ENCODE results near the gene EGF. TPM values are rescaled to one million over a fixed set of nuclear protein-coding genes. Genes with fewer than 3 reads are reported as not detected.

Gene EGF
- total and polyA plus RNA-seq, 3 experiments from 2014 or later: not detected

DNA sequence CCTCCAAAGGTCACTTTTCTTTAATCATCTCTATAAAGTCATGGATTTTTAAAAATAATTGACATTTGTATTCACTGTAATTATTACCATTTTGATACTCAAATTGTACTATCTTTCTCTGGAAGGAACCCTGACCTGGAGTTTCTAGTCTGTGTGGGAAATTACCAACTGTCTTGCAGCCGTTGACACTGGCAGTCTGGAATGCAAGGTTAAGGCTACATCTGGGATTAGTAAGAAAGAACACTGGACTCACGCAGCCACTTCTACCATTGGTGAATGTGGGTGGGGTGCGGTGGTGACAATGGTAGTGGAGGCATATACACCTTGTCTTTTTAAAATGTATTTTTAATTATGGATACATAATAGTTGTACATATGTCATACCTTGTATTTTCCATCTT lies 40.9 kb downstream of the EGF start:
- Mint-ChIP-seq H3K27ac (no peak overlapping the region), H3K27me3 (peaks cover 3 to 7% of the 10 kb centered on the region in 2 donors), H3K36me3 (no peaks in the 10 kb centered on the region), H3K4me1 (no peaks in the 10 kb centered on the region), H3K9me3 (no peaks in the 10 kb centered on the region), H3K4me3 (no peak overlapping the region)
- H3K9me3 ChIP-seq (ENCODE audit: low read length): no peaks in the 10 kb centered on the region
- H3K36me3 ChIP-seq (ENCODE audit: insufficient read depth, low read length): no peaks in the 10 kb centered on the region
- H3K4me1 ChIP-seq (ENCODE audit: insufficient read depth, low read length): no peaks in the 10 kb centered on the region
- ChIA-PET CTCF (no interaction called here), POLR2A (no interaction called here)
- DNase-seq: no peak
- no peak overlapping the region for H3K4me3 ChIP-seq (ENCODE audit: low read length)
- no peak overlapping the region for H3K27ac ChIP-seq (ENCODE audit: low read depth, low read length)
- no peaks in the 10 kb centered on the region for H3K27me3 ChIP-seq (ENCODE audit: insufficient read depth, low read length, poor library complexity, severe bottlenecking)

- Mint-ChIP-seq H3K36me3 (no peaks in the 10 kb centered on the region), H3K9me3 (no peaks in the 10 kb centered on the region)
- CTCF ChIA-PET: no interaction called here
These were observed 42.5 kb downstream of the EGF start for GRCh38 chr4:109955146-109955545.

GRCh38 chr4:109957227-109957626 lies 44.5 kb downstream of the EGF start:
- H3K4me3 ChIP-seq (ENCODE audit: low read length): no peak overlapping the region
- Mint-ChIP-seq H3K27me3 (peaks cover 6 to 7% of the 10 kb centered on the region in 2 donors), H3K4me3 (no peak overlapping the region), H3K9me3 (no peaks in the 10 kb centered on the region), H3K27ac (no peak overlapping the region), H3K36me3 (no peaks in the 10 kb centered on the region), H3K4me1 (no peaks in the 10 kb centered on the region)
- no peaks in the 10 kb centered on the region for H3K9me3 ChIP-seq (ENCODE audit: low read length)
- H3K36me3 ChIP-seq (ENCODE audit: insufficient read depth, low read length): no peaks in the 10 kb centered on the region
- ChIA-PET CTCF (no interaction called here), POLR2A (no interaction called here)
- H3K27me3 ChIP-seq (ENCODE audit: insufficient read depth, low read length, poor library complexity, severe bottlenecking): no peaks in the 10 kb centered on the region
- H3K4me1 ChIP-seq (ENCODE audit: insufficient read depth, low read length): no peaks in the 10 kb centered on the region
- no peak overlapping the region for H3K27ac ChIP-seq (ENCODE audit: low read depth, low read length)
- DNase-seq: no peak

More at GRCh38 chr4:109955146-109955545, 42.5 kb downstream of the EGF start:
- H3K4me1 ChIP-seq (ENCODE audit: insufficient read depth, low read length): no peaks in the 10 kb centered on the region
- POLR2A ChIA-PET: no interaction called here
- no peaks in the 10 kb centered on the region for H3K9me3 ChIP-seq (ENCODE audit: low read length)
- DNase-seq: no peak
- H3K36me3 ChIP-seq (ENCODE audit: insufficient read depth, low read length): no peaks in the 10 kb centered on the region
- Mint-ChIP-seq H3K27ac (no peak overlapping the region), H3K4me1 (no peaks in the 10 kb centered on the region), H3K27me3 (peaks cover 5 to 6% of the 10 kb centered on the region in 2 donors), H3K4me3 (no peak overlapping the region)
- no peak overlapping the region for H3K27ac ChIP-seq (ENCODE audit: low read depth, low read length)
- no peak overlapping the region for H3K4me3 ChIP-seq (ENCODE audit: low read length)
- no peaks in the 10 kb centered on the region for H3K27me3 ChIP-seq (ENCODE audit: insufficient read depth, low read length, poor library complexity, severe bottlenecking)

DNA sequence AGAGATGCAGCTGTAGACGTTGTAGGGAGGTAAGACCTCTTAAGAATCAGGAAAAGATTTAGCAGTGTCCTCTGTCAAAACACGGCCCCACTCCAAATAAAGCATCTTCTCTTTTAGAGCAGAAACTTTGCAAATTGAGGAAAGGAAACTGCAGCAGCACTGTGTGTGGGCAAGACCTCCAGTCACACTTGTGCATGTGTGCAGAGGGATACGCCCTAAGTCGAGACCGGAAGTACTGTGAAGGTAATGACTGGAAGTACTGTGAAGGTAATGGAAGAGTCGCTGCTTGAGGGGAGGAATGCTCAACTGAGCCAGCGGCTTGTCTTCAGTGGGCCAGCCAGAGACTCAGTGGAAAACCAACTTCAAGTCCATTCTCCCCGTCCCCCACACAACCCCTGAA lies 46.5 kb downstream of the EGF start:
- ChIA-PET POLR2A (no interaction called here), CTCF (no interaction called here)
- no peak overlapping the region for H3K27ac Mint-ChIP-seq
- peaks cover 9% of the 10 kb centered on the region in 2 donors for H3K27me3 Mint-ChIP-seq
- Histone ChIP-seq H3K4me1 (ENCODE audit: insufficient read depth, low read length) (no peaks in the 10 kb centered on the region), H3K27ac (ENCODE audit: low read depth, low read length) (no peak overlapping the region), H3K36me3 (ENCODE audit: insufficient read depth, low read length) (no peaks in the 10 kb centered on the region), H3K9me3 (ENCODE audit: low read length) (no peaks in the 10 kb centered on the region), H3K27me3 (ENCODE audit: insufficient read depth, low read length, poor library complexity, severe bottlenecking) (no peaks in the 10 kb centered on the region), H3K4me3 (ENCODE audit: low read length) (no peak overlapping the region)
- no peaks in the 10 kb centered on the region for H3K9me3 Mint-ChIP-seq
- no peaks in the 10 kb centered on the region for H3K4me1 Mint-ChIP-seq
- H3K36me3 Mint-ChIP-seq: no peaks in the 10 kb centered on the region
- H3K4me3 Mint-ChIP-seq: no peak overlapping the region
- no peak for DNase-seq

DNA sequence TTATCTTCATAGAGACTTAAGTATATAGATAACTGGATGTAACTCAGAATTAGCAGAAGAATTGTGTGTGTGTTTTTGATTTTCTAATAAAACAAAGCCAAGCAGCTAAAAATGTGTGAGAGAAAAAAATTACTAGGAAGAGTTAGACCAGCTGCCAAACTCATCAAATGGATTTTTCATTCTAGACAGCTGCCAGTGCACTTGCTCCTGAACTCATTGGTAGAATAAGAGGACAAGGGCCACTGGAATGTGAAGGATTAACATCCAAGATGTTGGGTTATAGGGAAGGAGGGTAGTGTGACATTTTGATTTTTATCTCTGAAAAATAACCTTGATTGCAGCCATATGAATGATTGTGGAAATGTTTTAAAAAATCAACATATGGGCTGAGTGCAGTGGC lies 49.7 kb downstream of the EGF start:
- CTCF ChIA-PET: no interaction called here
- POLR2A ChIA-PET: no interaction called here

GRCh38 chr4:109966891-109967481 lies 54.3 kb downstream of the EGF start:
- Mint-ChIP-seq H3K27ac (no peak overlapping the region), H3K4me3 (no peak overlapping the region), H3K36me3 (no peaks in the 10 kb centered on the region), H3K27me3 (peaks cover 9 to 37% of the 10 kb centered on the region in 2 donors), H3K4me1 (peaks cover 6 to 8% (median 8%) of the 10 kb centered on the region in 3 donors), H3K9me3 (peaks cover 0 to 2% (median 0%) of the 10 kb centered on the region in 5 donors)
- no peak overlapping the region for H3K27ac ChIP-seq (ENCODE audit: low read depth, low read length)
- no peak overlapping the region for H3K4me3 ChIP-seq (ENCODE audit: low read length)
- H3K4me1 ChIP-seq (ENCODE audit: insufficient read depth, low read length): no peaks in the 10 kb centered on the region
- CTCF ChIA-PET: no interaction called here
- H3K27me3 ChIP-seq (ENCODE audit: insufficient read depth, low read length, poor library complexity, severe bottlenecking): no peaks in the 10 kb centered on the region
- no peak for DNase-seq
- no peaks in the 10 kb centered on the region for H3K9me3 ChIP-seq (ENCODE audit: low read length)
- no peaks in the 10 kb centered on the region for H3K36me3 ChIP-seq (ENCODE audit: insufficient read depth, low read length)
- POLR2A ChIA-PET: no interaction called here

More for the DNA sequence above, 49.7 kb downstream of the EGF start:
- Mint-ChIP-seq H3K4me3 (no peak overlapping the region), H3K36me3 (no peaks in the 10 kb centered on the region), H3K27me3 (peaks cover 9 to 27% of the 10 kb centered on the region in 2 donors), H3K27ac (no peak overlapping the region), H3K9me3 (no peaks in the 10 kb centered on the region), H3K4me1 (no peaks in the 10 kb centered on the region)
- Histone ChIP-seq H3K9me3 (ENCODE audit: low read length) (no peaks in the 10 kb centered on the region), H3K4me1 (ENCODE audit: insufficient read depth, low read length) (no peaks in the 10 kb centered on the region), H3K27me3 (ENCODE audit: insufficient read depth, low read length, poor library complexity, severe bottlenecking) (no peaks in the 10 kb centered on the region), H3K4me3 (ENCODE audit: low read length) (no peak overlapping the region), H3K27ac (ENCODE audit: low read depth, low read length) (no peak overlapping the region), H3K36me3 (ENCODE audit: insufficient read depth, low read length) (no peaks in the 10 kb centered on the region)
- DNase-seq: no peak

- CTCF ChIA-PET: no interaction called here
These were observed 55.3 kb downstream of the EGF start for GRCh38 chr4:109967798-109968520.

DNA sequence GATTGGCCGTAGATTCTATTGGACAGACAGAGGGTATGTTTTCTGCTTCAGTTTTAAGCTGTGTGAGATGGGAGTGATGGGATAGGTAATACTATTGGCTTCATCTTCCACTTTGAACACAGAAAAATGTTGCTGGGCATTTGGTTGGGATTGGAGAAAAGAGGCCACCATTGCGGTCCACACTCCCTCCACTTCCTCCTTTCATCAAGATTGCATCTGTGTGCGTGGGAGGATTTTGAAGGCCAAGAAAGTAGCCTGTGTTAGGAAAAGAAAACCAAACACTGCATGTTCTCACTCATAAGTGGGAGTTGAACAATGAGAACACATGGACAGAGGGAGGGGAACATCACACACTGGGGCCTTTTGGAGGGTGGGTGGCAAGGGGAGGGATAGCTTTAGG lies 56.4 kb downstream of the EGF start:
- POLR2A ChIA-PET: no interaction called here
- H3K4me3 Mint-ChIP-seq: no peak overlapping the region

More at GRCh38 chr4:109967798-109968520, 55.3 kb downstream of the EGF start:
- Mint-ChIP-seq H3K27ac (no peak overlapping the region), H3K36me3 (no peaks in the 10 kb centered on the region), H3K4me3 (no peak overlapping the region), H3K9me3 (peaks cover 0 to 2% (median 0%) of the 10 kb centered on the region in 5 donors), H3K27me3 (peaks cover 5 to 32% of the 10 kb centered on the region in 2 donors), H3K4me1 (peaks cover 6 to 8% (median 8%) of the 10 kb centered on the region in 3 donors)
- no peaks in the 10 kb centered on the region for H3K4me1 ChIP-seq (ENCODE audit: insufficient read depth, low read length)
- no peaks in the 10 kb centered on the region for H3K9me3 ChIP-seq (ENCODE audit: low read length)
- H3K27ac ChIP-seq (ENCODE audit: low read depth, low read length): no peak overlapping the region
- no peaks in the 10 kb centered on the region for H3K27me3 ChIP-seq (ENCODE audit: insufficient read depth, low read length, poor library complexity, severe bottlenecking)
- H3K4me3 ChIP-seq (ENCODE audit: low read length): no peak overlapping the region
- DNase-seq: no peak
- POLR2A ChIA-PET: no interaction called here
- H3K36me3 ChIP-seq (ENCODE audit: insufficient read depth, low read length): no peaks in the 10 kb centered on the region

More for the DNA sequence above, 56.4 kb downstream of the EGF start:
- peaks cover 7 to 8% (median 8%) of the 10 kb centered on the region in 3 donors for H3K4me1 Mint-ChIP-seq
- no peak overlapping the region for H3K27ac Mint-ChIP-seq
- no peaks in the 10 kb centered on the region for H3K4me1 ChIP-seq (ENCODE audit: insufficient read depth, low read length)
- H3K9me3 Mint-ChIP-seq: peaks cover 0 to 2% (median 0%) of the 10 kb centered on the region in 5 donors
- no peak overlapping the region for H3K4me3 ChIP-seq (ENCODE audit: low read length)
- no peaks in the 10 kb centered on the region for H3K9me3 ChIP-seq (ENCODE audit: low read length)
- H3K36me3 ChIP-seq (ENCODE audit: insufficient read depth, low read length): no peaks in the 10 kb centered on the region
- H3K36me3 Mint-ChIP-seq: no peaks in the 10 kb centered on the region
- H3K27me3 ChIP-seq (ENCODE audit: insufficient read depth, low read length, poor library complexity, severe bottlenecking): no peaks in the 10 kb centered on the region
- no peak for DNase-seq
- peaks cover 5 to 33% of the 10 kb centered on the region in 2 donors for H3K27me3 Mint-ChIP-seq
- H3K27ac ChIP-seq (ENCODE audit: low read depth, low read length): no peak overlapping the region
- CTCF ChIA-PET: interaction anchor here (1.3 kb wide), 1 partner anchor 11 kb away, joined by 3 read pairs; no protein-coding TSS in a partner anchor

Data from CD8-positive, alpha-beta memory T cell (primary cell).